Endometrium (tissue), 2 donors: ENCODE data around the gene ADH6.
"Not testable (repeated sequence)": the region's sequence is repeated elsewhere in the genome, so short reads cannot be mapped to it uniquely, and the experiment has no call there.

ENCODE experiments used
- FAIRE-seq: peaks from 2 replicates; lab custom pipeline; 2012; peaks lifted over from hg19 to GRCh38; lab: Jason Lieb, UNC
- donor health status: control.
- donor health status: control.

ADH6 gene

DNA sequence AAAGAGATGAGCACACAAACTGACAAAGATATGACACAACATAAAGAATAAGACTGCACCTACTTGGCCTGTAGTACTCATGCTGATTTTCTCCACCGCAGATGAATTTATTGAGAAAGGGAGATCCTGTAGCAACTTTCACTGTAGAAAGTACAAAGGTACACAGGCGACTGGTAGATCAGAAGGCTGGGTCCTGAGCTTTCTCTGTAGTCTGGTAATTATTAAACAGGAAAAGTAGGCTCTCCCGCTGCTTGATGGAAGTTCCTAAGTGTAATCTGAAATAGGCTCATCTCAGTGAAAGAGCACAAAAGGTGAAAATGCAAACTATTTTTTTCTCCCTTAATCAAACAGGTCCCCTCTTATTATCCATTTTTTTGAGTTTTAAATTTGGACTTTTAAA lies at the start of gene ADH6:
Gene ADH6 (minus strand): TSS at position 175 of the 400 bp plus-strand sequence. CDS start 94 bp downstream, at position 81.
- FAIRE-seq: no peak

DNA sequence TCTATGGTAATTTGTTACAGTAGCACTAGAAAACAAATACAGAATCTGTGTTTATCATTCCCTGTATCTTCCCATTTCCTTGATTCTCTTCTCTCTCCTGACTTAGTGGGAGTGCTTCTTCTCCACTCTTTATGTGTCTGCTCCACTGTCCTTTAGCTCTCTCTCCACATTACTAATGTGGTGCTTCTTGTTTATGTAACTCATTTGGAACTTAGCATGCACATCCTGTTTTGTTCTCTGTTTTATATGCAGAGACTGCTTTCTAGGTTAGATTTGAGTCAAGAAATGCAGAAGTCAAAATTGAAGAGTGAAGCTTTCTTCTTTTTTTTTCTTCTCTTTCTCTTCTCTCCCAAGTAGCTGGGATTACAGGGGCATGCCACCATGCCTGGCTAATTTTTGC lies 45.9 kb upstream of the ADH6 start:
- no peak for FAIRE-seq

GRCh38 chr4:99252746-99253145 lies 33.7 kb upstream of the ADH6 start:
- FAIRE-seq: no peak

GRCh38 chr4:99248714-99249113 lies 29.7 kb upstream of the ADH6 start:
- FAIRE-seq: no peak

- FAIRE-seq: no peak
Observed at GRCh38 chr4:99235955-99236354, 16.9 kb upstream of the ADH6 start.

DNA sequence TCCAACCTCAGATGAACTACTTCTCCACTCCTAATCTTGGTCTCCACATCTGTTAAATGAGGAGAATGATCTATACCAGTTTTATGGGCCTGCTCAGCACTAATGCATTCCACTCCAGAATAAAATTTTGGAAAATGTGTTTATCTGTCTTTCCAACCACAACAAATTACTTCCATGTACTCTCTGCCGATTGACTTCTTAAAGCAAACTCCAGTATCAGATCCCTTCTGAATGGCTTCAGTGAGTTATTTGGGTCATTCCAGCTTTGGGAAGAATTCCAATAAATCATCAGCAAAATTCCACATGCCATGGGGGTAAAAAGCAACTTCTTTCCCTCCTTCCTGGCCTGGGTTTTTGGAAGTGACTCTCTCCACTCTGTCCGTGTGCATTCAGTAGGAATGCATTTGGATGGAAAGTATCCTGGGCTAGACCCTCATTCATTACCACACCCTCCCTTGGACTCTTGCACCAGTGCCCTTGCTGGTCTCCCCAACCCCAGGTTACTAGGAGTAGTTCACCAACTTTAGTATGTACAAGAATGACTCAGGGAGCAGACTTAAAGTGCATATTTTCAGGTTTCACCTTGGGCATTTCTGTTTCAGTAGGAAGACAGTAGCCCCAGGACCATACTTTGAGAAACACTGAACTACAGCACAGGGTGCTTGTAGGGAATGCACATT lies 15.4 kb upstream of the ADH6 start:
- no peak for FAIRE-seq

GRCh38 chr4:99233397-99233796 lies 14.4 kb upstream of the ADH6 start:
- not testable (repeated sequence) for FAIRE-seq

GRCh38 chr4:99228706-99229105 lies 9.7 kb upstream of the ADH6 start:
- not testable (repeated sequence) for FAIRE-seq

- not testable (repeated sequence) for FAIRE-seq
Observed at GRCh38 chr4:99227646-99228045, 8.6 kb upstream of the ADH6 start.

GRCh38 chr4:99221980-99222379 lies 2.9 kb upstream of the ADH6 start:
- FAIRE-seq: no peak

- no peak for FAIRE-seq
Observed at GRCh38 chr4:99219479-99219878, 433 bp upstream of the ADH6 start.

DNA sequence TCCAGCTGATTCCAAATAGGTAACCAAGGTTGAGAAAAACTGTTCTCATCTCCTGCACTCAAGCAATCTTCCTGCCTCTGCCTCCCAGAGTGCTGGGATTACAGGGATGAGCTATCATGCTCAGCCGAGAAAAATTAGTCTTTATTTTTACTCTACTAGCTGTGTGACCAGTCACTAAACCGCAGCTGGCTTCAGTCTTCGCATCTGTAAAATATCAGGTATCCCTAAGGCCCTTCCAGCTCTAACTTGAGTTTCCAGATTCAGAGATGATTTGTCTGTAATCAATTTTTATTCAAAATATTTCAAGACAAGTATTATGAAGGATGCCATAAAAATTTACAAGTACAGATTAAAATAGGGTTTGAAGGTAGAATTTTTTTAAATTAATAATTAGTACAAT lies 3.5 kb downstream of the ADH6 start:
- FAIRE-seq: no peak

DNA sequence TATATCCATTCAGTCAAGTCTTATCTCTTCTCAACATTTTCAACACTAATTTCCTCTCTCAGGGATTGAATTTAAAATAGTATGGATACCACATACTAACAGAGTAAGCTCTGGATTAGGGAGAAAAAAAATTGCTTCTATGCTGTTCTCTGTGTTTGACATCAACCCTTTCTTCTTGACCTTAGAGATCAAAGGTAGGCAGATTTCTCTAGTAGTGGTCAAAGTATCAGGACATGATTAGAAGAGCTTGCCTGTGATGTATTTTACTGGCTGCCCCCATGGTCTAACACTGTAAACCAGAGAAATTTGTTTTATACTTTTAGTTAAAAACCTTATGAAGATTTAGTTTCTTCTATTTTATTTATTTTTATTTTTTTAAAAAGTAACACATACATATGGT lies 8.3 kb downstream of the ADH6 start:
- no peak for FAIRE-seq

DNA sequence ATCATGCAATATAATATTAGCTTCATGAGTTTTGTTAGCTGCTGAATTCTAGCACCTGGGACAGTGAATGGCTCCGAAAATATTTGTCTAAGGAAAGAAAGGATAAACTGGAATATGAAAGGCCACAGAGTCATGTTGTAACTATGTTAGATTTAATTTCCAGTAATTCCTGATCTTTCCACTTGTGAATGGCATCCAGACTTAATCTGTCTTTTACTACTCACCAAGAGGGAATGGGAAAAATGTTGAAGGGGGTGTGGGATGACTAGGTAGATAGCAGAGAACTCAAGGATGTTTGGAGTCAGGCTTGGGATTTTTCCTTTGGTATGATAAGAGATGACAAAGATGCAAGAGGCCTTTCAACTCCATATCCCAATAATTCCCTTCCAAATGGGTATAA lies 9.4 kb downstream of the ADH6 start:
- no peak for FAIRE-seq

DNA sequence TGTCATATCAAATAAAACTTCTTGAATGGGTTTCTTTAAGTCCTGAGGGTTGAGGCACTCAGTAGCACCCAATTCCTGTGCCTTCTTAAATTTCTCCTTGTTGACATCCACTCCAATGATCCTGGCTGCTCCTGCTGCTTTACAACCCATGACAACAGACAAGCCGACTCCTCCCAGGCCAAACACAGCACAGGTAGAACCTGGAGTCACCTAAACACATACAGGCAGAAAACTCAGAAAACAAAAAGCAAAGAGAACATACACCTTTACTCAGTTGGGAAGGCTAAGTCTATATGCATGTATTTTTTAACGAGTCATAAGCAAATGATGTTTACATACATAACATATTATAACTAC lies 10.3 kb downstream of the ADH6 start:
- FAIRE-seq: no peak

- no peak for FAIRE-seq
Observed at GRCh38 chr4:99207911-99208718, 10.9 kb downstream of the ADH6 start.

DNA sequence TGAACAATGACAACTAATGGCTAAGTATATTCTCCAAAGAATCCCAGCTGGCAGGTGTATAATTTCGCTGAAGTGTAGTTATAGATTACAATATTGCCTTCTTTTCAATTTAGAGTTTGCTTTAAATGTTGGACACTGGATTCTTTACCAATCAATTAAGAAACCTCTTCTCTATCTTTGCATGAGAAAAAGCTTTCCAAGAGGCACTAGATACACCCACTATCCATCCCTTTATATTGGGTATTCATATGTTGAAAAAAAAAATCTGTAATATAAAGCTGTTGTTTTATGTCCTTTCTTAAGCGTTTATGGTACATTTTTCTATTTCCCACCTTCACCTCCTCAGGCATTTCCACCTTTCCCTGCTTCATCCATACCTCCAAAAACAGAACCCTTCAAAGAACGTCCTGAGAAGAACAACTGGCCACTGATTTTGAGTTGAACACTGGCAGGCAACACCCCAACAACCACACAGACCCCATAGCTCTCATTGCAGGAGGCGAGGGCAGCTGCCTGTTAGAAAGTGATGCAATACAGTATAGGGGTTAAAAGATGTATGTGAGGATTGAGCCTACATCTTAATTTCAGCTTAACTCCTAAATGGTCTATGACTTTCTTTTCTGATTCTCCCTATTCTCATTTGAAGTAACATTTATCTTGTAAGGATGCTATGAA lies 11.8 kb downstream of the ADH6 start:
- FAIRE-seq: no peak

- FAIRE-seq: no peak
Observed at GRCh38 chr4:99205153-99205979, 13.7 kb downstream of the ADH6 start.

DNA sequence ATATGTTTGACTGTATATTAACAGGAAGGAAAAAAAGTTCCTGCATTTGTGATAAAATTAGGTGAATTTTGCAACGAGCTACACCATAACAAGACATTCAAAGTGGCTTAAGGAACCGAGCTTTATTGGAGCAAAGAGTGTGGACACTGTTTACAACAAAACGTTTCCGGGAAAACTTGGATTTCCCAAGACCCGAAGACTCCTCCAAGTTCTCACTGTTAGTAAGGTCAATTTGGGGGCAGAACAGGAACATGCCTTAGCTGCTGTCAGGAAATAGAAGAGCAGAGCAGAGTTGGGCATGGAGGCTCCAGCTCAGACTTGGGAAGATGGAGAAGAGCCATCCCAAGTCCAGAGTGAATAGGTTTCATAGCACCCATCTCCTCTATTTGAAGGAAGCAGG lies 16.5 kb downstream of the ADH6 start:
- no peak for FAIRE-seq

DNA sequence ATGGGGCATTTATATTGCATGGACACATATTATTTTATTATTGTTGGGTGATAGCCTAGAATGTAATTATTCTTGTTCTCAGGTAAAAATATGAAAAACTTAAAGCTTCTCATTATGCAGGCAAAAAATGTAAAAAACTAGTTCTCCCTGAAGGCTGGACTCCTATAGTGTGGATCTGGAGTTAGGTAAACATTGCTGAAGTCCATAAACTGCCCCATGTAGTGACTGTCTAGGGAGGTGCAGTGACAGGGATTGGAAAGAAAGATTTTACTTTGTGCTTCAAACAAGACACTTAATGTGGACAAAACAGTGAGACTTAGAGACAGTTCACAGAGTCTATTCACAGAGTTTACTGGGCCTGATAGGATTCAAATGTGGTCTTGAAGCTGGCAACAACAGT lies 17.0 kb downstream of the ADH6 start:
- no peak for FAIRE-seq

DNA sequence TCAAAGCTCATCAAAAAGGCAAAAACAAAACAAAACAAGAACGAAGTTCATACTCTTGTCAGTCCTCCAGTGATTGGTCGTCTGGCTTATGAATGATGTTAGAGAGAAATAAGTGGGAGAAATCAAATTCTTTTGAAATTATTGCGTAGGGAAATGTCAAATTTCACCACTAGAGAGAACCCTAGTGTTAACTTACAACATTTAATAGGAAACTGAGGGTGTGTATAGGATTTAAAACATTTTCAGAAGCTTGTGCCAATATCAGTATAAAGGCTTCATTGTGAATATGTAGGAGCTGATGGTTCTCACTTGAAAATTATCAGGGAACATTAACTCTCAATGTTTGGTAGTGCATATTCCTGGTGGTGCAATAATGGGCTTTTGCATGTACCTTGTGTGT lies 17.4 kb downstream of the ADH6 start:
- peak; percentile 43 for FAIRE-seq

DNA sequence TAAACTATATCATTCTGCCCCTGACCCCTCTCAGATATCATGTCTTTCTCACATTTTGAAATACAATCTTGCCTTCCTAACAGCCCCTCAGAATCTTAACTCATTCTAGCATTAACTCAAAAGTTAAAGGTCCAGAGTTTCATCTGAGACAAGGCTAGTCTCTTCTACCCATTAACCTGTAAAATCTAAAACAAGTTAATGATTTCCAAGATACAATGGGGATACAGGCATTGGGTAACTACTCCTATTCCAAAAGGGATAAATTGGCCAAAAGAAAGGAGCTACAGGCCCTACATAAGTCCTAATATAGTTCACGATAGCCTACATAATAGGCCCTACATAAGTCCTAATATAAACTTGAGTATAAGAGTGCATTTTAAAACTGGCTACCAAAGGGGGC lies 18.9 kb downstream of the ADH6 start:
- FAIRE-seq: no peak
